Body of pancreas (tissue), 4 donors: ENCODE measurements around the gene CSE1L. TPM values are rescaled to one million over a fixed set of nuclear protein-coding genes. Genes with fewer than 3 reads are reported as not detected.

ENCODE experiments used
- ATAC-seq: fragments of 150-250 bp; one replicate; pipeline ENCODE4 v1.9.1; 2016
- DNase-seq, 4 donors: peaks; one replicate each; pipeline ENCODE4 v3.0.0-alpha.2; 2019
- H3K27ac ChIP-seq, 4 donors: fragments of 200-600 bp; sonication (generic); 1 replicate in 3 of 4; 2 replicates in 1 of 4; pipeline versions ENCODE4 v1.5.1 to v1.6.1; 2016 to 2019; ENCODE audit warnings: mild to moderate bottlenecking in 1 of 4, mixed read lengths in 1 of 4, moderate library complexity in 1 of 4
- H3K27me3 ChIP-seq, 2 donors: fragments of 200-600 bp; sonication (generic); one replicate each; pipeline ENCODE4 v1.6.0; 2016; ENCODE audit warnings: mild to moderate bottlenecking in 1 of 2
- H3K36me3 ChIP-seq, 2 donors: fragments of 200-600 bp; sonication (generic); replicated peaks in 1 of 2; 2 replicates each; pipeline ENCODE4 v1.5.1; 2016; ENCODE audit warnings: low read depth in 2 of 2; ENCODE audit not compliant: insufficient read depth in 1 of 2
- H3K4me1 ChIP-seq: fragments of 200-600 bp; sonication (generic); one replicate; pipeline ENCODE4 v1.6.0; 2016
- H3K4me3 ChIP-seq, 2 donors: fragments of 200-600 bp; sonication (generic); 1 replicate in 1 of 2; 2 replicates in 1 of 2; pipeline ENCODE4 v1.5.1; 2016 to 2019
- H3K9me3 ChIP-seq, 3 donors: fragments of 200-600 bp; sonication (generic); 1 replicate in 2 of 3; 2 replicates in 1 of 3; pipeline ENCODE4 v1.5.1; 2016
- CTCF ChIP-seq, 7 experiments: fragments of 450-650 bp in 4 of 7; fragments of 200-600 bp in 3 of 7; sonication (generic) in 3 of 7; IDR thresholded peaks; one replicate each; pipeline ENCODE4 v1.5.1; 2016 to 2019; ENCODE audit warnings: antibody characterized with exemption in 7 of 7
- POLR2A ChIP-seq, 3 donors: fragments of 450-650 bp; IDR thresholded peaks; one replicate each; pipeline ENCODE4 v1.6.1; 2016; ENCODE audit warnings: antibody characterized with exemption in 3 of 3, mild to moderate bottlenecking in 2 of 3
- WGBS, 2 donors: methylation state at CpG; one replicate each; pipeline ENCODE4 v1.1.5; 2017; 5-methylcytosine and 5-hydroxymethylcytosine counted together
- intact Hi-C: fragments of 100-400 bp; cut with DNase I; formaldehyde crosslinking; loops from one replicate; pipeline ENCODE4 v1.15.1; 2023
- total RNA-seq, 2 donors: library from RNA; depleted of rRNA; stranded (reverse); fragments of >200 nt; gene quantifications; one replicate each; pipeline ENCODE4 v1.1.0, GENCODE V29; 2016

Gene CSE1L
- total RNA-seq, 2 donors from 2014 or later: 16.5 to 23.6 TPM

- Histone ChIP-seq H3K9me3 (no peaks in the 10 kb centered on the region), H3K36me3 (peaks cover 8 to 49% of the 10 kb centered on the region in 2 donors), H3K4me1 (no peaks in the 10 kb centered on the region), H3K27me3 (no peaks in the 10 kb centered on the region), H3K27ac (no peak overlapping the region), H3K4me3 (no peak overlapping the region)
- no peak for TF ChIP-seq POLR2A (IDR thresholded peaks at IDR 0.05)
- TF ChIP-seq CTCF (IDR thresholded peaks at IDR 0.05): no peak
- WGBS, 2 donors: 100% methylated on average over 1 of the region's 1 CpG
- intact Hi-C loops: no loop called here
- DNase-seq: no peak
- no peak for ATAC-seq
These were observed 16.9 kb upstream of the CSE1L start for GRCh38 chr20:49029203-49029602.

GRCh38 chr20:49030954-49031619 lies 15.0 kb upstream of the CSE1L start:
- Histone ChIP-seq H3K4me3 (no peak overlapping the region), H3K36me3 (peaks cover under 1 to 38% of the 10 kb centered on the region in 2 donors), H3K27me3 (no peaks in the 10 kb centered on the region), H3K27ac (no peak overlapping the region), H3K9me3 (no peaks in the 10 kb centered on the region), H3K4me1 (no peaks in the 10 kb centered on the region)
- intact Hi-C loops: no loop called here
- ATAC-seq (peak; percentile 27), DNase-seq (no peak)
- TF ChIP-seq POLR2A (IDR thresholded peaks at IDR 0.05): no peak
- TF ChIP-seq CTCF (IDR thresholded peaks at IDR 0.05): no peak
- 83 to 88% methylated on average over 6 of the region's 6 CpGs for WGBS, 2 donors

GRCh38 chr20:49032455-49032854 lies 13.7 kb upstream of the CSE1L start:
- intact Hi-C loops: no loop called here
- Histone ChIP-seq H3K9me3 (no peaks in the 10 kb centered on the region), H3K4me1 (no peaks in the 10 kb centered on the region), H3K4me3 (no peak overlapping the region), H3K27me3 (no peaks in the 10 kb centered on the region), H3K36me3 (peaks cover 0 to 29% of the 10 kb centered on the region in 2 donors), H3K27ac (no peak overlapping the region)
- ATAC-seq (no peak), DNase-seq (no peak)
- no peak for TF ChIP-seq CTCF (IDR thresholded peaks at IDR 0.05)
- no peak for TF ChIP-seq POLR2A (IDR thresholded peaks at IDR 0.05)
- 96 to 99% methylated on average over 8 of the region's 8 CpGs for WGBS, 2 donors

- no peak overlapping the region for H3K4me3 ChIP-seq
- intact Hi-C loops: no loop called here
- no peaks in the 10 kb centered on the region for H3K9me3 ChIP-seq
- H3K4me1 ChIP-seq: no peaks in the 10 kb centered on the region
- H3K27ac ChIP-seq: no peak overlapping the region
- TF ChIP-seq POLR2A (IDR thresholded peaks at IDR 0.05) (no peak), CTCF (IDR thresholded peaks at IDR 0.05) (no peak)
- DNase-seq: no peak
- peaks cover 0 to 23% of the 10 kb centered on the region in 2 donors for H3K36me3 ChIP-seq
- H3K27me3 ChIP-seq: no peaks in the 10 kb centered on the region
- 82 to 97% methylated on average over 7 of the region's 7 CpGs for WGBS, 2 donors
- no peak for ATAC-seq
These were observed 11.9 kb upstream of the CSE1L start for GRCh38 chr20:49034070-49034732.
